GM19023 (cell line): ENCODE results near the gene DNAJC5G.

Experiments used
- ATAC-seq: cut with Tn5 transposase; IDR thresholded peaks from one replicate; pipeline ENCODE4 v1.9.1; 2021; ENCODE audit warnings: mild to moderate bottlenecking, moderate library complexity; ENCODE audit not compliant: unreplicated experiment

DNAJC5G gene, protein sequence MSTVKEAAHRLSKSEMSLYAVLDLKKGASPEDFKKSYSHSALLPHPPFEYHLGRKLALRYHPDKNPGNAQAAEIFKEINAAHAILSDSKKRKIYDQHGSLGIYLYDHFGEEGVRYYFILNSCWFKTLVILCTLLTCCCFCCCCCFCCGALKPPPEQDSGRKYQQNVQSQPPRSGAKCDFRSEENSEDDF

DNA sequence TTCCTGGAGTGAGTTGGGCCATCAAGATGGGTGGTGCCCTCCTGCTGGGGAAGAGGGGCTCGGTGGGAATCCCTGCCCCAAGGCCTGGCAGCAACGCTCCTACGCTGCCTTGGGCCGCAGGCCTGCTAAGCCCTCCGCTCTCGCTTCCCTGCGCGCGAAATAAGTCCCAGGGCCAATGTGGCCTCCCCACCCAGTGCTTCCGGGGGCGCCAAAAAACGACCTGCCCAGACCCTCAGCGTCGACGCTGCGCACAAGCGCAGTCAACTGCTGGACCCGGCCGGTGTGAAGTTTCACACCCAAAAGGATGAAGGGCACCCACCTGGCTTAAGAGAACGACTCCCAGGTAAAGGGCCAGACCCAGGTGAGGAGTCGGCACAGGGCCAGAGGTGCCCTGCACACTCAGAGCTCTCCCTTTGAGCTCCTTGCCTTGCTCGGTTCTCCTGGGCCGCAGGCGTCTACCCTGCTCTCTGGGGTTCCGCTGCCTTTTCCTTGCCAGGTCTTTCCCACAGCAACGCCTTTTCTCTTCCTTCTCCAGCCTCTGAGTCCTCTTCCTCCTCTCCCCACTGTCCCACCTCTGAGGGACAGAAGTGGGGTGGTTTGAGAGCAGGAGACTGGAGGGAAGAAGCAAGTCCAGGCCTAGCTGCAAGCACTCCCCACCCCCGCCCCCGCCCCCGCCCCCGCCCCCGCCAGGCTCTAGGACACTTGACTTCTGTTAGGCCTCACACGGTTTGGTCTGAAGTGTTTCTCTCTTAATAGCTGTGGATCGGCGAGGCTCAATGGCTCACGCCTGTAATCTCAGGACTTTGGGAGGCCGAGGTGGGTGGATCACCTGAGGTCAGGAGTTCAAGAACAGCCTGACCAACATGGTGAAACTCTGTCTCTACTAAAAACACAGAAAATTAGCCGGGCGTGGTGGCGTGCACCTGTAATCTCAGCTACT, at the start of gene DNAJC5G:
Gene DNAJC5G (plus strand): TSS at position 223 of the 940 bp plus-strand sequence. CDS start 1,296 bp downstream, outside the sequence.
- no peak for ATAC-seq

DNA sequence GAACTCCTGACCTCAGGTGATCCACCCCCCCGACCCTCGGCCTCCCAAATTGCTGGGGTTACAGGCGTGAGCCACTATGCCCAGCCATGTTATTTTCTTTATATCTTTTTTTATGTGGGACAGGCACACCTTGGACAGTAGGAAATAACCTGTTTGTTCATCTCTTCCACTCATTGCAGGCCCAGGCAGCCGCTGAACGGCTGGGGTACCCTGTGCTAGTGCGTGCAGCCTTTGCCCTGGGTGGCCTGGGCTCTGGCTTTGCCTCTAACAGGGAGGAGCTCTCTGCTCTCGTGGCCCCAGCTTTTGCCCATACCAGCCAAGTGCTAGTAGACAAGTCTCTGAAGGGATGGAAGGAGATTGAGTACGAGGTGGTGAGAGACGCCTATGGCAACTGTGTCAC, 49.7 kb upstream of the DNAJC5G start:
- ATAC-seq: no peak

DNA sequence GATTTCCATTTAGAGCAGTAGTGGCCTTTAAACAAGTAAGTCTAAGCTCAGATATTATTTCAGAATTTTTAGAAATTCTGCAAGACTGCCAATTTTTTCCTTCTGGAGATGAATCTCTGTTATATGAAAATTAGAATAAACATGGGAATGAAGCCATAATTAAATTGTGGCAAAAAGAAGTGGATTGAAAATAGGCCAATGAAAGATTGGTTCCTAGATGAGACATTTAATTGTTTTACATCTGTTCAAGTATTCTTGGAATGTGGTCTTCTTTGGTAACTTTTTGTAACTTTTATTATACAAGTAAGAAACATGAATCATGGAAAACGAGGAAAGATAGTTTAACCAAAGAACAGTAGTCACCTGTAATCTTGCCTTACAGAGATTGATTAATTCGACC, 47.7 kb upstream of the DNAJC5G start:
- no peak for ATAC-seq

DNA sequence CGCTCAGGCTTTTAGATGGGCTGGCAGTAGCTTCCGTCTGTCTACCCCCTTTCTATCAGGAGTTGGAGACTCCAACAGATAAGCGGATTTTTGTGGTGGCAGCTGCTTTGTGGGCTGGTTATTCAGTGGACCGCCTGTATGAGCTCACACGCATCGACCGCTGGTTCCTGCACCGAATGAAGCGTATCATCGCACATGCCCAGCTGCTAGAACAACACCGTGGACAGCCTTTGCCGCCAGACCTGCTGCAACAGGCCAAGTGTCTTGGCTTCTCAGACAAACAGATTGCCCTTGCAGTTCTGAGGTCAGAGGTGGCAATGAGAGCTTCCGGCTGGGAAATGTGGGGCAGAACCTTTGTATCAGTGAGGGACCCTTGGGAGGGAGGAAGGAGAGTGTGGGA, 43.3 kb upstream of the DNAJC5G start:
- no peak for ATAC-seq

DNA sequence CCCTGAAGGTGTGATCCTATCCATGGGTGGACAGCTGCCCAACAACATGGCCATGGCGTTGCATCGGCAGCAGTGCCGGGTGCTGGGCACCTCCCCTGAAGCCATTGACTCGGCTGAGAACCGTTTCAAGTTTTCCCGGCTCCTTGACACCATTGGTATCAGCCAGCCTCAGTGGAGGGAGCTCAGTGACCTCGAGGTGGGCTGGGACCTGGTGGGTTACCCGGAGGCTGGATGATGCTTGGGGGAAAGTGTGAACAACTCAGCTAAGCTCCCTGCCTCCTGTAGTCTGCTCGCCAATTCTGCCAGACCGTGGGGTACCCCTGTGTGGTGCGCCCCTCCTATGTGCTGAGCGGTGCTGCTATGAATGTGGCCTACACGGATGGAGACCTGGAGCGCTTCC, 41.9 kb upstream of the DNAJC5G start:
- ATAC-seq: no peak

DNA sequence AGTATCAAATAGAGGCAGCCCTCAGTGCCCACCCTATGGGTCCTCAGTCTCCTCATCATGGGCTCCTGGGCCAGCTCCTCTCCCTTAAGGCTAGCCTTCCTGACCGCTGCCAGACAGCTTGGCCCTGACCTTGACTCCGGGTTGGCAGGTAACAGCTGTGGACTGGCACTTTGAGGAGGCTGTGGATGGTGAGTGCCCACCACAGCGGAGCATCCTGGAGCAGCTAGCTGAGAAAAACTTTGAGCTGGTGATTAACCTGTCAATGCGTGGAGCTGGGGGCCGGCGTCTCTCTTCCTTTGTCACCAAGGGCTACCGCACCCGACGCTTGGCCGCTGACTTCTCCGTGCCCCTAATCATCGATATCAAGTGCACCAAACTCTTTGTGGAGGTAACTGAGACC, 39.1 kb upstream of the DNAJC5G start:
- ATAC-seq: no peak

DNA sequence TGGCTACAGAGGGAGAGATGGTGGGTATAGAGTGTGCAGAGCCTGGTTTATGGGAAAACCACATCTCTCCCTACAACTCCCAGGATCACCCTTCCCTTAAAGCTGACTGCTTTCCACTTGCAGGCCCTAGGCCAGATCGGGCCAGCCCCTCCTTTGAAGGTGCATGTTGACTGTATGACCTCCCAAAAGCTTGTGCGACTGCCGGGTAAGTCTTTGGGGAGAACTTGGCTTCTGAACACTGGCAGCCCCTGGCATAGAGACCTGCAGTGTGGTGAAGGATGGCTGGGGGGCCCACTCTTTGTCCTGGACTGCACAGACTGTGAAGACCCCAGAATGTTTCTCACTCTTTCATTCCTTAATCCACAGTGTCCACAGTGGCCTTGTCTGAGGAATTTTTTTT, 38.6 kb upstream of the DNAJC5G start:
- ATAC-seq: no peak

DNA sequence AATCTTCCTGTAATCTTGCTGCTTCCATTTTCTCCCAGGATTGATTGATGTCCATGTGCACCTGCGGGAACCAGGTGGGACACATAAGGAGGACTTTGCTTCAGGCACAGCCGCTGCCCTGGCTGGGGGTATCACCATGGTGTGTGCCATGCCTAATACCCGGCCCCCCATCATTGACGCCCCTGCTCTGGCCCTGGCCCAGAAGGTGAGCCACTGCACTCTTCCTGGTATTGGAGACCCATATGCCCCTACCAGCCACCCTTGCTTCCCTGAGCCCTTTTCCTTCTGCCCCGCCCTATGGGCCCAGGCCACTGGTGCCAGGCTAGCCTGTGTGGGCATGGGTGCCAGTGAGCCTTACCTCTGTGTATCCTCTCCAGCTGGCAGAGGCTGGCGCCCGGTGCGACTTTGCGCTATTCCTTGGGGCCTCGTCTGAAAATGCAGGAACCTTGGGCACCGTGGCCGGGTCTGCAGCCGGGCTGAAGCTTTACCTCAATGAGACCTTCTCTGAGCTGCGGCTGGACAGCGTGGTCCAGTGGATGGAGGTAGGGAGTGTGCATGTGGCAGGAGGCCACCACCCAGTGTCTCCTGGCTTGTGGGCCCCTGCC, 37.8 kb upstream of the DNAJC5G start:
- ATAC-seq: no peak

DNA sequence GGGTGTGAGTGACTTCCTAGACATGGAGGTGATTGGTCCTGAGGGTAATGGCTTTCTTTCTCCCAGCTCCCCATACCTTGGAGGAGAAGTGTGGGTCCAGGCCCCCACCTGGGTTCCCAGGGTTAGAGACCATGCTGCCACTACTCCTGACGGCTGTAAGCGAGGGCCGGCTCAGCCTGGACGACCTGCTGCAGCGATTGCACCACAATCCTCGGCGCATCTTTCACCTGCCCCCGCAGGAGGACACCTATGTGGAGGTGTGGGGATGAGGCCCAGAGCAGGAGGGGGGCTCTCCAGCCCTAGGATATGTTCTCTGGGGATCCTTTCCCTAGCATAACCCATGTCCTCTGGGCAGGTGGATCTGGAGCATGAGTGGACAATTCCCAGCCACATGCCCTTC, 36.3 kb upstream of the DNAJC5G start:
- ATAC-seq: no peak

DNA sequence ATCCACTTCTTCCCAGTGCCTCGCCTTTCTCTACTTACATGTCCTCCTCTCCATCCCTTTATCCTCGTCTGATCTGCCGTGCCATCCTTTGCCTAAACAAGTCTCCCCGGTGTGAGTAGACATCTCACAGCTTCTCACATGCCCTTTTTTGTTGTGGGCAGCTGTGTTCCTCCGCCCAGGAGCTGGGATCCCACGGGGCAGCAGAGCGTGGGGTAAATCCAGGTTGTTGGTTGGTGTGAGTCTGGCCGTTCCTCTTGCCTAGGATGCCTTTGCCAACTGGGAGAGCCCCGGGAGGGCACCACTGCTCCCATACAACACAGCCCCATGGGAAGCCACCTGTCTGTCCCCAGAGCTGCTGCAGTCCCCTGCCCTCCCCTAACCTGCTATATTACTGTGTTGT, 34.8 kb upstream of the DNAJC5G start:
- no peak for ATAC-seq

DNA sequence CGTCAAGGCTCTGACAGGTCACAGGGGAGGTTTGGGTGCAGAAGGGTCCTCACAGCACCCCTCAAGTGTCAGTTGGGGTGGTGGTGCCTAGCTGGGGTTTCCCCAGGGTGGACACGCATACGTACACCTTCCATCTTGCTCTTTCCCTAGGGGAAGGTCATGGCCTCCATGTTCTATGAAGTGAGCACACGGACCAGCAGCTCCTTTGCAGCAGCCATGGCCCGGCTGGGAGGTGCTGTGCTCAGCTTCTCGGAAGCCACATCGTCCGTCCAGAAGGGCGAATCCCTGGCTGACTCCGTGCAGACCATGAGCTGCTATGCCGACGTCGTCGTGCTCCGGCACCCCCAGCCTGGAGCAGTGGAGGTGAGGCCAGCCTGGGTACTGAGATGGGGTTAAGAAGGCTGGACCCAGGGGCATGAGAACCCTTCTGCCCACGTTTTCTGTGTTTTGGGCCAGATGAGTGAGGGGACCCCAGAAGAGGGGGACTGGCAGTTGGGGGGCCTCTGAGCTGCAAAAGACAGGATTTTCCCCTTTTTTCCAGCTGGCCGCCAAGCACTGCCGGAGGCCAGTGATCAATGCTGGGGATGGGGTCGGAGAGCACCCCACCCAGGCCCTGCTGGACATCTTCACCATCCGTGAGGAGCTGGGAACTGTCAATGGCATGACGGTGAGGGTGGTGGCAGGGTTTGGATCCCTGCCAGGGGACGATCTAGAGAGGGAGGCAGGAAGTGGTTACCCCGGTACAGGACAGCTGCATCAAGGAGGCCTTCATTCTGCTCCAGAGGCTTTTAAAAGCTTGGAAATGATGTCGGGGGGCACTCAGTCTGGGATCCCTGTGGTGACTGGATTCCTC, 33.2 kb upstream of the DNAJC5G start:
- no peak for ATAC-seq

DNA sequence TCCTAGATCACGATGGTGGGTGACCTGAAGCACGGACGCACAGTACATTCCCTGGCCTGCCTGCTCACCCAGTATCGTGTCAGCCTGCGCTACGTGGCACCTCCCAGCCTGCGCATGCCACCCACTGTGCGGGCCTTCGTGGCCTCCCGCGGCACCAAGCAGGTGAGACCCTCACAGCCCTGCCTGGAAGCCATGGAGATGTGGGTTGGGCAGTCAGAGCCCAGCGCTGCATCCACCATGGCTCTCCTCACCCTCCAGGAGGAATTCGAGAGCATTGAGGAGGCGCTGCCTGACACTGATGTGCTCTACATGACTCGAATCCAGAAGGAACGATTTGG, 32.6 kb upstream of the DNAJC5G start:
- no peak for ATAC-seq

DNA sequence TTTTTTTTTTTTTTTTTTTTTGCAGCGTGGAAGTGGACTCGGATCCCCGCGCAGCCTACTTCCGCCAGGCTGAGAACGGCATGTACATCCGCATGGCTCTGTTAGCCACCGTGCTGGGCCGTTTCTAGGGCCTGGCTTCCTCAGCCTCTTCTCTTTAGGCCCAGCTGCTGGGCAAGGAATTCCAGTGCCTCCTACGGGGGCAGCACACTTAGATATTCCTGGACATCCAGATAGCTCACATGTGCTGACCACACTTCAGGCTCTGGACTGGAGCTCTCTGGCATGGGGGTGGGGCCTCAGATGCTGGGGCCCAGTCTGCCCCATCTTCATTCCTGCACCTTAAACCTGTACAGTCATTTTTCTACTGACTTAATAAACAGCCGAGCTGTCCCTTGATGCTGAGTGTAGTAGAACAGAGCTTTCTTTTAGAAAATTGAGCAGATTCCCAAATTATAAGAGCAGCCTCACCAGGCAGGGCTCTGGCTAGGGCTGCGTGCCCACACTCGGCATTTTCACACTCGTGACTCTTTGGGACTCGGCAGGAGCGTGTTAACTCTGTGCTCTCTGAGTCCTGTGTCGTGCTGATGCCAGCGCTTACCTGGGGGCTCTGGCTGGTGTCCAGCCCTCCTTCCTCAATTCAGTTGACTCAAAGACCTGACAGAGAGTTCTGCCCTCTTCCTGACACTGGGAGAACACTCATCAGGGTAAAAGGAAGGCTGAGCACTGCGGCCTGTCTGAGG, 31.7 kb upstream of the DNAJC5G start:
- ATAC-seq: no peak

DNA sequence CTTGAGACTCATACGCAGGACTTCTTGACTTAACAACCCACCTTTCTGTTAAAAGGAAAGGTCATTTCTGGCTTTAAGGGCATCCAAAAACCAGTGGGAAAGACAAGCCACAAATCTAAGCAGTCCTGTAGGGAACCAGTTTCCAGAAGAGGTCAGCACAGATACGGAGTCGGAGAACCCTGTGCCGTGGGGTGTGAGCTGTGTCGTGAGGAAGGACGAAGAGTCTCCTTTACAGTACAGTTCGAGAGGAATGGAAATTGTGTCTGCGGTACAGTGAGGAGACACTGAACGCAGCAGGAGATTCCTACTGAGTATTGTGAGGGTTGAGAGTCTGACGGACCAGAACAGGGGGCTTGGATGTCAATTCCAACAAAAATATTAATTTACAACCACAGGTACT, 30.1 kb upstream of the DNAJC5G start:
- ATAC-seq: no peak

DNA sequence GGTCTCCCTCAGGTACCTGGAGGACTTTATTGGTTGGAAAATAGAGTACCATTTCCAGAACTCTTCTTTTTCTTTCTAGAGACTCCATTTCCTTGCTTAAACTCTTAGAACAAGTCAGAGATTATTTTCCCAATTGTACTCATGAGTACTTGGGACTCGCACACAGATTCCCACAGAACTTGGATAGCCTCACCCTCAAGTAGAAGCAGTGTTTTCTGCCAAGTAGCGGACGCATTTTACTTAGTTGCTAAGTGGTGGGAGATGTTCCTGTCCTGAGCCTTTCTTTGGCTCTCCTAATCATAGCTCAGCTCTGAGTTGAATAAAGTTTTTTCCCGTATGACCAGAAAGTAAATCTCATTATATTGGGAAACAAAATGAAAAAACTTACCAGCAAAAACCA, 29.6 kb upstream of the DNAJC5G start:
- ATAC-seq: no peak

DNA sequence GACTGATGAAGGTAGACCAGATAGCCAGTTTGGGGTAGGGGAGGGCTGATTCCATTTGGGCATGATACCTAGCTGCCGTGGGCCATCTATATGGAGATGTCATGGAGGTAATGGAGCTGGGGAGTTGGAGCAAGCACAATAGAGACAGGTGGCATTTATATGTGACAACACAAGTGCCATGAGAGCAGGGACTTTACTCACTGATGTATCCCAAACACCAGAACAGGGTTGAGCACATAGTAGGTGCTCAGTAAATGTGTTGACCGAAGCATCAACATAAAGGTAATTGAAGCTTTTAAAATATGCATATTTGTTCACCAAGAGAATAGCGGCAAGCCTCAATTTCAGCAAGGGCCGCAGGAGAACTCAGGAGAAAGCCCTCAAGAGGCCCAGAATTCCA, 27.3 kb upstream of the DNAJC5G start:
- ATAC-seq: no peak

DNA sequence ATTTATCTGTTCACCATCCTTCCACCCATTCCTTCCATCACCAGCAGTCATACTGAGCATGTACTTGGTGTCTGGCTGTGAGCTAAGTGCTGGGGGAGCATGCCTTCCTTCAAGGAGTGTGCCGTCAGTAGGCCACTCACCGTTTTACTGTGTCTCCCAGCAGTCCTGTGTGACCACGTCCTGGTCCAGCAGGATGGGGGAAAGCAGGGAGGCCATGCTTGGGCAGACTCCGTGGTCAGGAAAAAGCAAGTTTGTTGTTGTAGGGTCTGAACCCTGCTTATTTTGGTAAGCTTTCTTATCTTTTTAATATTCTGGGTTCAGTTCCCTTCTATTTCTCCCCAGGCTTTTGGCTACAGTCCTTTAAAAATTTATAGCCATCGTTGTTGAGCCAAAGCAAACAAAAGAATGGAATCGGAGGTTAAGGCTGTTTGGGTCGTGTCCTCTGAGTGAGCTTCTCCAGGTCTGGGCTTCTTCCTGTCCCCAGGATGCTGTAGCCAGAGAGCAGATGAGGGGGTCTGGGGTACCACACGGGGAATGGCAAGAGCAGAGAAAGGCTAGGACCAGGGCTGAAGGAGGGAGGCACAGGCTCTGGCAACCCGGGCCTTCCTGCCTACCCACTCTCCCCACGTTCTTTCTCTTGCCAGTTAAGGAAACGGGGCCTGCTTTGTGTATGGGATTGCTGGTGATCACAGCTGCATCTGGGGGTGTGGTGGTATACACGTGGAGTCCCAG, 25.9 kb upstream of the DNAJC5G start:
- ATAC-seq: no peak

DNA sequence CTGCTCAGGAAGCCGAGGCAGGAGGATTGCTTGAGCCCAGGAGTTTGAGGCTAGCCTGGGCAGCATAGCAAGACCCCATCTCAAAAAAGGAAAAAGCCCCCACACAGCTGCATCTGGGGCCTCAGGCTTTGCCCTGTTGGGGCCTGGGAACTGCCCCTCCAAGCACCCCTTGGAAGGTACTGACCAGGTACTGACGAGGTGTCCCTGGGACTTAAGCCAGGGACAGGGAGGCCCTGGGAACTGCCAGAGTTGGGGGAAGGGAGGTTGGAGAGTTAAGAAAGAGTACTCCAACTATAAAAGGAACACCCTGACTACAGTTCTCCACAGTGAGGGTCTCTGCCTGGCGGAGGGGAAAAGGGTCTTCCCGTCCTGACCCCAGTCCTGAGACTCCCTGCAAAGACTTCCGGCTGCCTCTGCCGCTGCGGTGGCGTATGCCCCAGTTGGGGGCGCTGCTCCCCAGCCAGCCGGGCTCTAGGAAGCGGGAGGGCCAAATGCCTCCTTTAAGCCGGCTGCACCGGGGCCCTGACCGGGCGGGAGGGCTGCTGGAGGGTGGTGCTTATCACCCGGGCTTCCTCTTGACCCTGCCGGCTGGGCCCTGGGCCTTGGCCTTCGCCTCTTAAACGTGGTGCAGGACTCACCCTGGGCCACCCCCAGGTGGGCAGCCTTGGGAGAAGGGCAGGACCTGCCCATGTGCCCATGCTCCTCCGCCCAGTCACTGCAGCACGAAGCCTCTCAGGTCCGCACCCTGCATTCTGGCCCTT, 25.2 kb upstream of the DNAJC5G start:
- no peak for ATAC-seq
